Left lobe of liver (tissue), 2 donors: Measurements from ENCODE around the gene IGSF8. TPM values are rescaled to one million over a fixed set of nuclear protein-coding genes. Genes with fewer than 3 reads are reported as not detected.
"Not testable (repeated sequence)": the region's sequence is repeated elsewhere in the genome, so short reads cannot be mapped to it uniquely, and the experiment has no call there.

ENCODE experiments used
- ATAC-seq: fragments of 200-7000 bp; cut with Tn5 transposase; one replicate; pipeline ENCODE4 v1.9.1; 2020; ENCODE audit warnings: mild to moderate bottlenecking, moderate library complexity
- DNase-seq: peaks from one replicate; pipeline ENCODE4 v3.0.0-alpha.2; 2020; ENCODE audit warnings: low spot score
- total RNA-seq: library from RNA; stranded (reverse); gene quantifications from one replicate; pipeline ENCODE4 v1.2.1, GENCODE V29; 2021
- donor health status: DM: no; HTN: no; CAD: no; lungs with moderate emphysema.
- donor health status: DM: no; HTN: yes; CAD: no.

Gene IGSF8
- total RNA-seq, 1 donor from 2014 or later: 54.5 TPM

- no peak for ATAC-seq
- no peak for DNase-seq
Measured at GRCh38 chr1:160069460-160070231, 28.8 kb downstream of the IGSF8 start, which contains the start of gene KCNJ10. KCNJ10 (minus strand) TSS chr1:160070160; CDS start chr1:160042532, 27,628 bp downstream.

GRCh38 chr1:160068225-160068624, 30.2 kb downstream of the IGSF8 start:
- DNase-seq: no peak
- no peak for ATAC-seq

GRCh38 chr1:160066829-160067745, 31.3 kb downstream of the IGSF8 start:
- DNase-seq (no peak), ATAC-seq (no peak)

GRCh38 chr1:160064746-160065145, 33.7 kb downstream of the IGSF8 start:
- no peak for DNase-seq
- ATAC-seq: no peak

GRCh38 chr1:160064164-160064563, 34.3 kb downstream of the IGSF8 start:
- no peak for DNase-seq
- ATAC-seq: peak; percentile 58

- no peak for DNase-seq
- ATAC-seq: no peak
Measured at GRCh38 chr1:160063176-160063575, 35.2 kb downstream of the IGSF8 start.

GRCh38 chr1:160062230-160062532, 36.2 kb downstream of the IGSF8 start:
- DNase-seq (no peak), ATAC-seq (no peak)

GRCh38 chr1:160061369-160062229, 36.8 kb downstream of the IGSF8 start:
- ATAC-seq: no peak
- DNase-seq: no peak

- ATAC-seq: peak; percentile 42
- DNase-seq: no peak
Measured at GRCh38 chr1:160058087-160058486, 40.3 kb downstream of the IGSF8 start.

- no peak for ATAC-seq
Measured at GRCh38 chr1:160056648-160057169, 41.7 kb downstream of the IGSF8 start.

GRCh38 chr1:160053548-160054365, 44.7 kb downstream of the IGSF8 start:
- ATAC-seq (no peak), DNase-seq (no peak)

More at GRCh38 chr1:160056648-160057169, 41.7 kb downstream of the IGSF8 start:
- no peak for DNase-seq

GRCh38 chr1:160052936-160053335, 45.5 kb downstream of the IGSF8 start:
- DNase-seq: no peak

GRCh38 chr1:160050619-160051018, 47.8 kb downstream of the IGSF8 start:
- no peak for DNase-seq
- ATAC-seq: no peak

More at GRCh38 chr1:160052936-160053335, 45.5 kb downstream of the IGSF8 start:
- ATAC-seq: no peak

GRCh38 chr1:160050182-160050581, 48.2 kb downstream of the IGSF8 start:
- not testable (repeated sequence) for DNase-seq, ATAC-seq

- ATAC-seq (no peak), DNase-seq (no peak)
Measured at GRCh38 chr1:160049101-160049500, 49.3 kb downstream of the IGSF8 start.

GRCh38 chr1:160048335-160048734, 50.1 kb downstream of the IGSF8 start:
- ATAC-seq: no peak
- DNase-seq: no peak

GRCh38 chr1:160047111-160047991, 51.1 kb downstream of the IGSF8 start:
- no peak for DNase-seq
- no peak for ATAC-seq

GRCh38 chr1:160046494-160047110, 51.8 kb downstream of the IGSF8 start:
- DNase-seq: no peak
- ATAC-seq: peak; percentile 85
